KMS-11 (cell line): ENCODE data around the gene AATK.

Experiments
- H2AFZ ChIP-seq: fragments of 200-600 bp; sonication (generic); 2 replicates; pipeline ENCODE4 v1.6.1; 2016; ENCODE audit warnings: antibody characterized with exemption, mixed run types, low read depth
- H3K27ac ChIP-seq: fragments of 200-600 bp; sonication (generic); 2 replicates; pipeline ENCODE4 v1.6.1; 2016; ENCODE audit warnings: mild to moderate bottlenecking, mixed run types
- H3K27me3 ChIP-seq: fragments of 200-600 bp; sonication (generic); 2 replicates; pipeline ENCODE4 v1.6.1; 2017; ENCODE audit warnings: mild to moderate bottlenecking, low read depth, mixed run types, moderate library complexity; ENCODE audit not compliant: insufficient read depth
- H3K36me3 ChIP-seq: fragments of 200-600 bp; sonication (generic); 2 replicates; pipeline ENCODE4 v1.6.1; 2017; ENCODE audit warnings: mild to moderate bottlenecking, mixed run types; ENCODE audit not compliant: insufficient read depth
- H3K4me1 ChIP-seq: fragments of 200-600 bp; sonication (generic); 2 replicates; pipeline ENCODE4 v1.6.1; 2016; ENCODE audit warnings: mild to moderate bottlenecking, low read depth, mixed run types; ENCODE audit not compliant: poor library complexity, severe bottlenecking
- H3K4me2 ChIP-seq: fragments of 200-600 bp; sonication (generic); 2 replicates; pipeline ENCODE4 v1.7.0; 2016; ENCODE audit warnings: mild to moderate bottlenecking, mixed run types
- H3K4me3 ChIP-seq: fragments of 200-600 bp; sonication (generic); IDR thresholded peaks from 2 replicates; pipeline ENCODE4 v1.6.1; 2017; ENCODE audit warnings: low read depth, low read length, mixed read lengths; ENCODE audit not compliant: insufficient read depth
- H3K79me2 ChIP-seq: fragments of 200-600 bp; sonication (generic); 2 replicates; pipeline ENCODE4 v1.6.1; 2016; ENCODE audit warnings: low read depth, mixed run types; ENCODE audit not compliant: insufficient read depth
- H3K9ac ChIP-seq: fragments of 200-600 bp; sonication (generic); 2 replicates; pipeline ENCODE4 v1.6.1; 2016; ENCODE audit warnings: mild to moderate bottlenecking, mixed run types
- H4K20me1 ChIP-seq: fragments of 200-600 bp; sonication (generic); 2 replicates; pipeline ENCODE4 v1.6.1; 2016; ENCODE audit warnings: mild to moderate bottlenecking, mixed run types; ENCODE audit not compliant: insufficient read depth
- CTCF ChIP-seq: fragments of 200-600 bp; sonication (generic); conservative IDR thresholded peaks from 2 replicates; pipeline ENCODE4 v1.6.1; 2017; ENCODE audit warnings: low read depth, mild to moderate bottlenecking, antibody characterized with exemption, low read length, moderate library complexity, mixed read lengths

The AATK gene

GRCh38 chr17:81173762-81174155 lies 7.7 kb upstream of the AATK start:
- H2AFZ ChIP-seq: no peak overlapping the region
- H3K79me2 ChIP-seq: no peaks in the 10 kb centered on the region
- H3K4me3 ChIP-seq: no peak overlapping the region
- H3K4me1 ChIP-seq: no peaks in the 10 kb centered on the region
- no peak for TF ChIP-seq CTCF
- peaks cover 95% of the 10 kb centered on the region for H3K27me3 ChIP-seq
- H4K20me1 ChIP-seq: no peaks in the 10 kb centered on the region
- no peak overlapping the region for H3K4me2 ChIP-seq
- no peak overlapping the region for H3K27ac ChIP-seq
- H3K36me3 ChIP-seq: no peaks in the 10 kb centered on the region
- no peak overlapping the region for H3K9ac ChIP-seq

- Histone ChIP-seq H3K79me2 (no peaks in the 10 kb centered on the region), H3K27ac (no peak overlapping the region), H3K27me3 (peaks cover 95% of the 10 kb centered on the region), H3K36me3 (no peaks in the 10 kb centered on the region), H3K4me2 (no peak overlapping the region), H3K4me1 (no peaks in the 10 kb centered on the region), H4K20me1 (no peaks in the 10 kb centered on the region), H3K9ac (no peak overlapping the region), H2AFZ (no peak overlapping the region), H3K4me3 (no peak overlapping the region)
- TF ChIP-seq CTCF: no peak
Observed at GRCh38 chr17:81173052-81173761, 7.2 kb upstream of the AATK start.

DNA sequence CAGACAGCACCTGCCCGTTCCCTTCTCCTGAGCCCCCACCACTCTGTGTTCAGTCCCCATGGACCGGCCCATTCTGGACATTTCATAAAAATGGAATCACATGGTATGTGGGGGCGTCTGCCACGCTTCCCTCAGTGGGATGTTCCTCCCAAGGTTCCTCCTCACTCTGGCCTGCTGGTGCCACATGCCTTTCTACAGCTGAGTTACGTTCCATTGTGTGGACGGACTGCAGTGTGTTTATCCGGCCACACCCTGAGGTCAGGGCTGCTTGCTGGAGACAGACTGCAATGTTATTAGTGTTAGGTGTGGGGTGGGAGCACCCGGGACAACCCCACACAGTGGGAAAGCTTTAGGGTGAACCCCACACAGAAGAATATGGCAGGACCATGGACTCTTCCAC lies 5.9 kb upstream of the AATK start:
- H3K27me3 ChIP-seq: peaks cover 97% of the 10 kb centered on the region
- H2AFZ ChIP-seq: no peak overlapping the region
- no peaks in the 10 kb centered on the region for H3K79me2 ChIP-seq
- no peak overlapping the region for H3K27ac ChIP-seq
- H3K9ac ChIP-seq: no peak overlapping the region
- no peak overlapping the region for H3K4me2 ChIP-seq
- no peaks in the 10 kb centered on the region for H4K20me1 ChIP-seq
- H3K4me3 ChIP-seq: no peak overlapping the region
- H3K36me3 ChIP-seq: no peaks in the 10 kb centered on the region
- no peak for TF ChIP-seq CTCF
- H3K4me1 ChIP-seq: no peaks in the 10 kb centered on the region

DNA sequence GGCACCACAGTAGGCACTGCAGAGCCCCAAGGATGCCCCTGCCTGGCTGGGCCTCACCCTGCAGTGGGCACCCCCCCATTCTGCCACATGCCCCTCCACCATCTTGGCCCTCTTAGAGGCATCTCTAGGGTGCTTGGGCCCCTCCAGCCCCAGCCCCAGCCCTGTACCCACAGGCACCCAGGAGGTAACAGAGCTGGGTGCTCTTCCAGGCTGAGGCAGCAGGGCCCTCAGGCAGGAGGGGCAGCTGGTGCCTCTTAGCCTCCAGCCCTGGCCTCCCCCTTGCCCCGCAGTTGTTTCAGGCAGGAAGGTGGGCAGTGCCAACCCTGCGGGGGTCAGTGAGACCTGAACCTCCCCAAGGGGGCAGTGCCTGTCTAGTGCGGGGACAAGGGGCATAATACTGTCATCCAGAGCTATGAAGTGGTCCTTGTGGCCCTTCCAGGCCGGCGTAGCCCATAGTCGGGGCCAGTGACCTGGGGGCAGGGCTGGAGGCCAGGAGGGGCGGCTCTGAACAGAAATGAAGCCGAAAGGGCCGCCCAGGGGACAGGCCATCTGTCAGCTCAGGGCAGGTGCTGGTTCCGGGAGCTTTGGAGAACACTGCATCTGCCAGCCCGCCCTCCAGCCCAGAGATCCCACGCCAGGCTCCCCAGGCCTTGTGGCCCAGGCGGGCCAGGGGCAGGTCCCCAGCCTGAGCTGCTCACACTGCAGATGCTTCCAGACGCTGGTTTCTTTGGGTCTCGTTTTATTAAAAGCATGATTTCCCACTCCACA lies 4.9 kb upstream of the AATK start:
- H3K36me3 ChIP-seq: no peaks in the 10 kb centered on the region
- no peak overlapping the region for H3K4me3 ChIP-seq
- H3K4me1 ChIP-seq: no peaks in the 10 kb centered on the region
- H3K9ac ChIP-seq: no peak overlapping the region
- no peak overlapping the region for H3K4me2 ChIP-seq
- peaks cover 92% of the 10 kb centered on the region for H3K27me3 ChIP-seq
- no peak overlapping the region for H2AFZ ChIP-seq
- no peak for TF ChIP-seq CTCF
- no peaks in the 10 kb centered on the region for H4K20me1 ChIP-seq
- no peaks in the 10 kb centered on the region for H3K79me2 ChIP-seq
- H3K27ac ChIP-seq: no peak overlapping the region
